Stimulated activated naive CD8-positive, alpha-beta T cell treated with anti-CD3 and anti-CD28 coated beads, Interleukin-15, Interleukin-2, amounts not matched to agents 100 ng/mL and 50 ng/mL, for 24 hours (primary cell): ENCODE measurements around the gene RAB3C.
"Not testable (repeated sequence)": the region's sequence is repeated elsewhere in the genome, so short reads cannot be mapped to it uniquely, and the experiment has no call there.

Experiments used
- H3K27ac Mint-ChIP-seq: one replicate; pipeline ENCODE4 v1.8.0; 2021; ENCODE audit warnings: mild to moderate bottlenecking, mixed read lengths
- H3K27me3 Mint-ChIP-seq: one replicate; pipeline ENCODE4 v1.8.0; 2021; ENCODE audit warnings: mixed read lengths
- H3K36me3 Mint-ChIP-seq: one replicate; pipeline ENCODE4 v1.8.0; 2021; ENCODE audit warnings: low read depth, mixed read lengths
- H3K4me1 Mint-ChIP-seq: one replicate; pipeline ENCODE4 v1.8.0; 2021; ENCODE audit warnings: low read depth, mixed read lengths
- H3K4me3 Mint-ChIP-seq: one replicate; pipeline ENCODE4 v1.8.0; 2021; ENCODE audit warnings: mild to moderate bottlenecking, mixed read lengths
- H3K9me3 Mint-ChIP-seq: one replicate; pipeline ENCODE4 v1.8.0; 2021; ENCODE audit warnings: mixed read lengths

The RAB3C gene

GRCh38 chr5:58572973-58573372 lies 9.9 kb upstream of the RAB3C start:
- not testable (repeated sequence) for H3K27me3 Mint-ChIP-seq, H3K27ac Mint-ChIP-seq, H3K4me3 Mint-ChIP-seq, H3K36me3 Mint-ChIP-seq, H3K9me3 Mint-ChIP-seq, H3K4me1 Mint-ChIP-seq

- H3K4me3 Mint-ChIP-seq = no peak overlapping the region
- H3K36me3 Mint-ChIP-seq = no peaks in the 10 kb centered on the region
- H3K4me1 Mint-ChIP-seq = peaks cover 23% of the 10 kb centered on the region
- H3K9me3 Mint-ChIP-seq = no peaks in the 10 kb centered on the region
- H3K27me3 Mint-ChIP-seq = peaks cover 42% of the 10 kb centered on the region
- H3K27ac Mint-ChIP-seq = no peak overlapping the region
Observed at GRCh38 chr5:58579781-58580180, 3.1 kb upstream of the RAB3C start.

- H3K4me3 Mint-ChIP-seq = peak overlapping the region; percentile 85
- peaks cover 23% of the 10 kb centered on the region for H3K4me1 Mint-ChIP-seq
- peaks cover 48% of the 10 kb centered on the region for H3K27me3 Mint-ChIP-seq
- no peaks in the 10 kb centered on the region for H3K9me3 Mint-ChIP-seq
- H3K36me3 Mint-ChIP-seq = no peaks in the 10 kb centered on the region
- no peak overlapping the region for H3K27ac Mint-ChIP-seq
Observed at GRCh38 chr5:58582019-58582802, 664 bp upstream of the RAB3C start.

GRCh38 chr5:58595952-58596351 lies 13.1 kb downstream of the RAB3C start:
- Mint-ChIP-seq H3K27me3 (no peaks in the 10 kb centered on the region), H3K4me3 (no peak overlapping the region), H3K36me3 (no peaks in the 10 kb centered on the region), H3K27ac (no peak overlapping the region), H3K9me3 (no peaks in the 10 kb centered on the region), H3K4me1 (no peaks in the 10 kb centered on the region)

- Mint-ChIP-seq H3K4me3 (no peak overlapping the region), H3K9me3 (peaks cover 5% of the 10 kb centered on the region), H3K27me3 (peaks cover 4% of the 10 kb centered on the region), H3K4me1 (no peaks in the 10 kb centered on the region), H3K36me3 (no peaks in the 10 kb centered on the region), H3K27ac (no peak overlapping the region)
Observed at GRCh38 chr5:58598440-58598839, 15.6 kb downstream of the RAB3C start.

GRCh38 chr5:58599217-58599616 lies 16.3 kb downstream of the RAB3C start:
- Mint-ChIP-seq H3K9me3 (peaks cover 13% of the 10 kb centered on the region), H3K27ac (no peak overlapping the region), H3K4me1 (no peaks in the 10 kb centered on the region), H3K4me3 (no peak overlapping the region), H3K27me3 (peaks cover 12% of the 10 kb centered on the region), H3K36me3 (no peaks in the 10 kb centered on the region)

- H3K27ac Mint-ChIP-seq, H3K36me3 Mint-ChIP-seq, H3K4me1 Mint-ChIP-seq, H3K4me3 Mint-ChIP-seq: not testable (repeated sequence)
- Mint-ChIP-seq H3K9me3 (peaks cover 18% of the 10 kb centered on the region), H3K27me3 (peaks cover 16% of the 10 kb centered on the region)
Observed at GRCh38 chr5:58600613-58601012, 17.7 kb downstream of the RAB3C start.

GRCh38 chr5:58602889-58603288 lies 20.0 kb downstream of the RAB3C start:
- H3K4me3 Mint-ChIP-seq = not testable (repeated sequence)

GRCh38 chr5:58606064-58606463 lies 23.2 kb downstream of the RAB3C start:
- H3K36me3 Mint-ChIP-seq = no peaks in the 10 kb centered on the region
- peaks cover 16% of the 10 kb centered on the region for H3K27me3 Mint-ChIP-seq
- H3K9me3 Mint-ChIP-seq = peaks cover 25% of the 10 kb centered on the region
- H3K4me3 Mint-ChIP-seq = no peak overlapping the region
- H3K4me1 Mint-ChIP-seq = no peaks in the 10 kb centered on the region
- H3K27ac Mint-ChIP-seq = no peak overlapping the region

More at GRCh38 chr5:58602889-58603288, 20.0 kb downstream of the RAB3C start:
- H3K27ac Mint-ChIP-seq, H3K4me1 Mint-ChIP-seq, H3K36me3 Mint-ChIP-seq: not testable (repeated sequence)
- peaks cover 19% of the 10 kb centered on the region for H3K9me3 Mint-ChIP-seq
- peaks cover 16% of the 10 kb centered on the region for H3K27me3 Mint-ChIP-seq

GRCh38 chr5:58615972-58616371 lies 33.1 kb downstream of the RAB3C start:
- H3K36me3 Mint-ChIP-seq = no peaks in the 10 kb centered on the region
- no peaks in the 10 kb centered on the region for H3K9me3 Mint-ChIP-seq
- H3K4me1 Mint-ChIP-seq = no peaks in the 10 kb centered on the region
- no peaks in the 10 kb centered on the region for H3K27me3 Mint-ChIP-seq
- no peak overlapping the region for H3K27ac Mint-ChIP-seq
- H3K4me3 Mint-ChIP-seq = no peak overlapping the region

- Mint-ChIP-seq H3K9me3 (no peaks in the 10 kb centered on the region), H3K4me1 (no peaks in the 10 kb centered on the region), H3K4me3 (no peak overlapping the region), H3K36me3 (no peaks in the 10 kb centered on the region), H3K27ac (no peak overlapping the region), H3K27me3 (no peaks in the 10 kb centered on the region)
Observed at GRCh38 chr5:58617241-58617640, 34.4 kb downstream of the RAB3C start.

GRCh38 chr5:58620336-58620735 lies 37.5 kb downstream of the RAB3C start:
- peaks cover 5% of the 10 kb centered on the region for H3K27me3 Mint-ChIP-seq
- no peaks in the 10 kb centered on the region for H3K9me3 Mint-ChIP-seq
- no peaks in the 10 kb centered on the region for H3K36me3 Mint-ChIP-seq
- no peaks in the 10 kb centered on the region for H3K4me1 Mint-ChIP-seq
- H3K27ac Mint-ChIP-seq = no peak overlapping the region
- H3K4me3 Mint-ChIP-seq = no peak overlapping the region

GRCh38 chr5:58622936-58623871 lies 40.3 kb downstream of the RAB3C start:
- Mint-ChIP-seq H3K36me3 (no peaks in the 10 kb centered on the region), H3K9me3 (no peaks in the 10 kb centered on the region), H3K4me3 (no peak overlapping the region), H3K27ac (no peak overlapping the region), H3K4me1 (no peaks in the 10 kb centered on the region), H3K27me3 (peaks cover 5% of the 10 kb centered on the region)

GRCh38 chr5:58628626-58629025 lies 45.8 kb downstream of the RAB3C start:
- no peaks in the 10 kb centered on the region for H3K4me1 Mint-ChIP-seq
- no peak overlapping the region for H3K27ac Mint-ChIP-seq
- H3K4me3 Mint-ChIP-seq = no peak overlapping the region
- H3K9me3 Mint-ChIP-seq = no peaks in the 10 kb centered on the region
- H3K27me3 Mint-ChIP-seq = no peaks in the 10 kb centered on the region
- no peaks in the 10 kb centered on the region for H3K36me3 Mint-ChIP-seq
